ENCODE results near the gene IL1RN.

Gene IL1RN

GRCh38 chr2:113182471-113183260, 55.3 kb downstream of the IL1RN start:
- no peak for TF ChIP-seq CTCF (IDR thresholded peaks at IDR 0.05)

- no peak for TF ChIP-seq CTCF (IDR thresholded peaks at IDR 0.05)
Observed at GRCh38 chr2:113183264-113183663, 55.9 kb downstream of the IL1RN start.

All from LNCAP (cell line).